K562 (cell line): ENCODE results near the gene ZBTB32. TPM values are rescaled to one million over a fixed set of nuclear protein-coding genes. Genes with fewer than 3 reads are reported as not detected.

Source experiments
- ATAC-seq: fragments of 200-7000 bp; cut with Tn5 transposase; 3 replicates; pipeline ENCODE4 v1.9.1; 2020; ENCODE audit warnings: moderate library complexity
- BruUV-seq: library from RNA; stranded (reverse); fragments of 400-500 nt; replicated peaks from 2 replicates; lab custom pipeline; 2021; lab: Mats Ljungman, UMichigan
- CTCF ChIA-PET: fragments of 300-600 bp; formaldehyde crosslinking; extraction: SDS; loops from one replicate; lab custom pipeline; 2021; ENCODE audit warnings: low intra/inter-chr PET ratio; lab: Yijun Ruan, JAX
- POLR2A ChIA-PET: fragments of 300-600, 350-650 bp; sonication (Branson Sonifier 250); formaldehyde crosslinking; extraction: SDS; loops from one replicate; lab custom pipeline; 2021; ENCODE audit warnings: antibody characterized with exemption, inconsistent platforms; lab: Yijun Ruan, JAX
- DNase-seq, 4 experiments: peaks; one replicate each; pipeline versions ENCODE4 v3.0.0 to v3.0.0-alpha.2; 2011 to 2018; ENCODE audit warnings: low spot score in 3 of 4, mixed read lengths in 3 of 4; ENCODE audit errors: extremely low read depth in 1 of 4
- FAIRE-seq: peaks from 2 replicates; lab custom pipeline; 2011; peaks lifted over from hg19 to GRCh38; lab: Jason Lieb, UNC
- H2AFZ ChIP-seq: 2 replicates; pipeline ENCODE4 v1.6.0; 2011; ENCODE audit warnings: low read depth, low read length, control low read depth, inconsistent platforms
- H3K27ac ChIP-seq: fragments of 200-600 bp; 3 replicates; pipeline ENCODE4 v1.8.0; 2011; ENCODE audit warnings: low read depth, mild to moderate bottlenecking, control low read depth, inconsistent platforms, low read length, moderate library complexity, mixed read lengths; ENCODE audit errors: extremely low read depth
- H3K27me3 ChIP-seq, 2 experiments: fragments of 300-600 bp in 1 of 2; 2 replicates in 1 of 2; 3 replicates in 1 of 2; pipeline versions ENCODE4 v1.6.0 to v1.8.0; 2011; ENCODE audit warnings: inconsistent platforms in 2 of 2, low read length in 2 of 2, mild to moderate bottlenecking in 1 of 2, mixed read lengths in 1 of 2, moderate library complexity in 1 of 2; ENCODE audit not compliant: control insufficient read depth in 2 of 2, insufficient read depth in 2 of 2
- H3K36me3 ChIP-seq: fragments of 300-600 bp; 3 replicates; pipeline ENCODE4 v1.8.0; 2011; ENCODE audit warnings: mild to moderate bottlenecking, low read length, inconsistent platforms; ENCODE audit not compliant: control insufficient read depth, insufficient read depth
- H3K4me1 ChIP-seq, 2 experiments: fragments of 200-600 bp in 1 of 2; replicated peaks in 1 of 2; 2 replicates in 1 of 2; 3 replicates in 1 of 2; pipeline versions ENCODE4 v1.5.1 to v1.8.0; 2011; ENCODE audit warnings: inconsistent platforms in 2 of 2, low read length in 2 of 2, mild to moderate bottlenecking in 1 of 2, mixed read lengths in 1 of 2, moderate library complexity in 1 of 2; ENCODE audit not compliant: control insufficient read depth in 2 of 2, insufficient read depth in 2 of 2
- H3K4me2 ChIP-seq: 2 replicates; pipeline ENCODE4 v1.6.1; 2011; ENCODE audit warnings: low read length, control low read depth, inconsistent platforms, mixed read lengths; ENCODE audit not compliant: insufficient read depth
- H3K4me3 ChIP-seq: fragments of 200-600 bp; sonication (generic), shearing (Covaris generic); 2 replicates; pipeline ENCODE4 v1.5.1; 2016; ENCODE audit warnings: control low read depth, inconsistent platforms
- H3K79me2 ChIP-seq: fragments of 200-600 bp; 3 replicates; pipeline ENCODE4 v1.8.0; 2011; ENCODE audit warnings: low read length, inconsistent platforms; ENCODE audit not compliant: control insufficient read depth, insufficient read depth
- H3K9ac ChIP-seq, 2 experiments: 2 replicates each; pipeline versions ENCODE4 v1.6.0 to v1.6.1; 2011; ENCODE audit warnings: low read depth in 2 of 2, low read length in 2 of 2, control low read depth in 1 of 2, inconsistent platforms in 1 of 2, mild to moderate bottlenecking in 1 of 2, mixed read lengths in 1 of 2; ENCODE audit not compliant: insufficient read depth in 1 of 2
- H3K9me1 ChIP-seq: one replicate; pipeline ENCODE4 v1.6.0; 2011; ENCODE audit warnings: inconsistent platforms, mild to moderate bottlenecking, low read length, moderate library complexity; ENCODE audit not compliant: control insufficient read depth, insufficient read depth
- H3K9me3 ChIP-seq: replicated peaks from 2 replicates; pipeline ENCODE4 v1.5.1; 2011; ENCODE audit warnings: low read depth, low read length, inconsistent platforms; ENCODE audit not compliant: control insufficient read depth, insufficient read depth
- H4K20me1 ChIP-seq: replicated peaks from 2 replicates; pipeline ENCODE4 v1.6.1; 2011; ENCODE audit warnings: low read length, inconsistent platforms, mixed read lengths; ENCODE audit not compliant: control insufficient read depth, insufficient read depth
- ATF1 ChIP-seq, 2 experiments: fragments of 450-650 bp in 1 of 2; IDR thresholded peaks; 2 replicates each; pipeline ENCODE4 v1.6.1; 2016; ENCODE audit warnings: missing compliant biosample characterization in 1 of 2, missing genetic modification characterization in 1 of 2
- CBX3 ChIP-seq, 2 experiments: IDR thresholded peaks; 1 replicate in 1 of 2; 2 replicates in 1 of 2; pipeline ENCODE4 v1.6.1; 2012; ENCODE audit warnings: inconsistent platforms in 2 of 2, low read length in 2 of 2, borderline replicate concordance in 1 of 2, control low read depth in 1 of 2
- CTCF ChIP-seq, 3 experiments: IDR thresholded peaks in 2 of 3; conservative IDR thresholded peaks in 1 of 3; 2 replicates each; pipeline ENCODE4 v1.5.1; 2011 to 2012; ENCODE audit warnings: low read length in 3 of 3, mild to moderate bottlenecking in 3 of 3, control low read depth in 2 of 3, improper control_type of control experiment in 1 of 3, inconsistent platforms in 1 of 3, low read depth in 1 of 3, mixed read lengths in 1 of 3, moderate library complexity in 1 of 3; ENCODE audit not compliant: insufficient read depth in 2 of 3
- NFATC3 ChIP-seq: fragments of 450-650 bp; IDR thresholded peaks from 2 replicates; pipeline ENCODE4 v1.6.1; 2017; ENCODE audit warnings: mild to moderate bottlenecking
- NFIC ChIP-seq: fragments of 450-650 bp; IDR thresholded peaks from 2 replicates; pipeline ENCODE4 v1.6.1; 2017; ENCODE audit warnings: mild to moderate bottlenecking, inconsistent platforms
- RAD21 ChIP-seq, 2 experiments: fragments of 250-450 bp in 1 of 2; fragments of 450-650 bp in 1 of 2; sonication (Bioruptor Pico) in 1 of 2; formaldehyde crosslinking in 1 of 2; IDR thresholded peaks in 1 of 2; conservative IDR thresholded peaks in 1 of 2; 2 replicates each; pipeline versions ENCODE4 v1.4.0 to v1.8.0; 2020 to 2022; ENCODE audit warnings: mild to moderate bottlenecking in 2 of 2, moderate library complexity in 1 of 2
- STAT5A ChIP-seq: IDR thresholded peaks from 2 replicates; pipeline ENCODE4 v1.6.1; 2012; ENCODE audit warnings: low read length, inconsistent platforms, borderline replicate concordance
- ZNF431 ChIP-seq: sonication (generic); formaldehyde crosslinking; IDR thresholded peaks from 2 replicates; pipeline ENCODE4 v1.8.0; 2022; ENCODE audit warnings: mild to moderate bottlenecking, missing genetic modification reagents
- WGBS: fragments of 100-300 bp; shearing (Covaris generic); methylation state at CpG from one replicate; pipeline ENCODE4 v1.1.6; 2016; ENCODE audit warnings: low coverage, mixed read lengths; ENCODE audit not compliant: insufficient coverage; ENCODE audit errors: missing lambda C conversion rate; 5-methylcytosine and 5-hydroxymethylcytosine counted together
- in situ Hi-C: fragments of 300-500 bp; cut with MboI; formaldehyde crosslinking; loops from 4 replicates; pipeline ENCODE4 v1.15.0; 2018; ENCODE audit warnings: inconsistent platforms, mixed read lengths
- intact Hi-C: fragments of 100-400 bp; cut with micrococcal nuclease; formaldehyde crosslinking; loops from 2 replicates; pipeline ENCODE4 v1.14.2; 2022
- polyA plus RNA-seq, 8 experiments: library from polyadenylated mRNA; depleted of rRNA in 4 of 8; stranded (reverse) in 5 of 8; unstranded in 3 of 8; fragments of >200 nt; fragmentation: Nextera tagmentation in 2 of 8; fragmentation: Illumina TruSeq in 1 of 8; extraction: Ambion mirVana in 2 of 8; extraction: Trizol in 1 of 8; gene quantifications; 2 replicates each; pipeline versions ENCODE4 v1.2.1 to v1.2.3, GENCODE V29; 2011 to 2014; ENCODE audit warnings: inconsistent platforms in 1 of 8, missing spikeins in 1 of 8
- total RNA-seq, 7 experiments: library from RNA; depleted of rRNA in 6 of 7; stranded (reverse); fragments of >200 nt in 6 of 7; fragmentation: Illumina TruSeq in 2 of 7; extraction: Trizol in 2 of 7; gene quantifications; 2 replicates each; pipeline versions ENCODE4 v1.2.1 to v1.2.3, GENCODE V29; 2011 to 2021; ENCODE audit warnings: low replicate concordance in 1 of 7
- TF ChIP-seq, protein P1 (sequence below), 2 experiments: fragments of 450-650 bp; formaldehyde crosslinking in 1 of 2; IDR thresholded peaks; 2 replicates each; pipeline versions ENCODE4 v1.4.0 to v1.6.1; 2014 to 2020; ENCODE audit warnings: mild to moderate bottlenecking in 2 of 2, borderline replicate concordance in 1 of 2, low read depth in 1 of 2

ZBTB32 gene
- total and polyA plus RNA-seq, 9 of the 15 experiments (the other 6 are each of a cell fraction or from before 2014, with no cell fraction given), result 0.20 TPM; not detected in 8

- Histone ChIP-seq H3K4me1 (no peaks in the 10 kb centered on the region; a peak in 1 of 5 replicates), H3K9ac (no peak overlapping the region), H3K27me3 (no peaks in the 10 kb centered on the region), H4K20me1 (no peaks in the 10 kb centered on the region)
- in situ Hi-C loops (no loop called here), intact Hi-C loops (no loop called here)
- ATAC-seq, result no peak
- TF ChIP-seq CTCF (IDR thresholded peaks at IDR 0.05 in 2 of 3, conservative IDR thresholded peaks at IDR 0.05 in 1 of 3; ENCODE audit: insufficient read depth in 2 of 3, low read depth in 1 of 3, low read length in 3 of 3), result peak in 1 of 3 experiments; percentile 12; a peak in 1 of 6 replicates
- TF ChIP-seq RAD21 (CRISPR knock-in tag; conservative IDR thresholded peaks at IDR 0.05 in 1 of 2, IDR thresholded peaks at IDR 0.05 in 1 of 2), result 0 out of 4 replicates have a peak, but pooled peaks of 1 of the 2 experiments have one; percentile 16
- TF ChIP-seq ATF1 (CRISPR knock-in tag; IDR thresholded peaks at IDR 0.05), result no peak
- no peak for TF ChIP-seq ATF1 (tag; IDR thresholded peaks at IDR 0.05)
- TF ChIP-seq NFIC, result peak; percentile 80
- TF ChIP-seq STAT5A, result no peak
- TF ChIP-seq, protein P1, sequence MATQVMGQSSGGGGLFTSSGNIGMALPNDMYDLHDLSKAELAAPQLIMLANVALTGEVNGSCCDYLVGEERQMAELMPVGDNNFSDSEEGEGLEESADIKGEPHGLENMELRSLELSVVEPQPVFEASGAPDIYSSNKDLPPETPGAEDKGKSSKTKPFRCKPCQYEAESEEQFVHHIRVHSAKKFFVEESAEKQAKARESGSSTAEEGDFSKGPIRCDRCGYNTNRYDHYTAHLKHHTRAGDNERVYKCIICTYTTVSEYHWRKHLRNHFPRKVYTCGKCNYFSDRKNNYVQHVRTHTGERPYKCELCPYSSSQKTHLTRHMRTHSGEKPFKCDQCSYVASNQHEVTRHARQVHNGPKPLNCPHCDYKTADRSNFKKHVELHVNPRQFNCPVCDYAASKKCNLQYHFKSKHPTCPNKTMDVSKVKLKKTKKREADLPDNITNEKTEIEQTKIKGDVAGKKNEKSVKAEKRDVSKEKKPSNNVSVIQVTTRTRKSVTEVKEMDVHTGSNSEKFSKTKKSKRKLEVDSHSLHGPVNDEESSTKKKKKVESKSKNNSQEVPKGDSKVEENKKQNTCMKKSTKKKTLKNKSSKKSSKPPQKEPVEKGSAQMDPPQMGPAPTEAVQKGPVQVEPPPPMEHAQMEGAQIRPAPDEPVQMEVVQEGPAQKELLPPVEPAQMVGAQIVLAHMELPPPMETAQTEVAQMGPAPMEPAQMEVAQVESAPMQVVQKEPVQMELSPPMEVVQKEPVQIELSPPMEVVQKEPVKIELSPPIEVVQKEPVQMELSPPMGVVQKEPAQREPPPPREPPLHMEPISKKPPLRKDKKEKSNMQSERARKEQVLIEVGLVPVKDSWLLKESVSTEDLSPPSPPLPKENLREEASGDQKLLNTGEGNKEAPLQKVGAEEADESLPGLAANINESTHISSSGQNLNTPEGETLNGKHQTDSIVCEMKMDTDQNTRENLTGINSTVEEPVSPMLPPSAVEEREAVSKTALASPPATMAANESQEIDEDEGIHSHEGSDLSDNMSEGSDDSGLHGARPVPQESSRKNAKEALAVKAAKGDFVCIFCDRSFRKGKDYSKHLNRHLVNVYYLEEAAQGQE (IDR thresholded peaks at IDR 0.05; ENCODE audit: borderline replicate concordance), result peak; percentile 4; the same call in 1 of the 2 replicates
- TF ChIP-seq, protein P1 (CRISPR knock-in tag; IDR thresholded peaks at IDR 0.05; ENCODE audit: low read depth), result no peak
- TF ChIP-seq ZNF431, result no peak
- TF ChIP-seq CBX3 (IDR thresholded peaks at IDR 0.05; ENCODE audit: borderline replicate concordance in 1 of 2, low read length in 2 of 2), result no peak
- TF ChIP-seq NFATC3, result no peak
- TF ChIP-seq, all 486 proteins: peak for 4
- H3K79me2 ChIP-seq, result no peaks in the 10 kb centered on the region
- H3K4me2 ChIP-seq, result no peak overlapping the region
- no peaks in the 10 kb centered on the region for H3K36me3 ChIP-seq
- ChIA-PET POLR2A (no interaction called here), CTCF (interaction anchor here (3.3 to 3.6 kb wide), 2 partner anchors 25 to 240 kb away, joined by 32 to 76 read pairs; partner anchors contain the start of gene KMT2B)
- 42% methylated on average over 7 of the region's 11 CpGs for WGBS
- BruUV-seq, result no TSS peak
- H2AFZ ChIP-seq, result no peak overlapping the region
- H3K4me3 ChIP-seq, result no peak overlapping the region
- DNase-seq (no peak), FAIRE-seq (no peak)
- peaks cover 5% of the 10 kb centered on the region; the same call in 1 of the 2 replicates for H3K9me3 ChIP-seq
- H3K9me1 ChIP-seq, result no peaks in the 10 kb centered on the region
- H3K27ac ChIP-seq, result no peak overlapping the region
Observed at GRCh38 chr19:35692010-35692409, 12.3 kb upstream of the ZBTB32 start.
